Measurements from ENCODE around the gene SLC7A1.

- TF ChIP-seq POLR2AphosphoS5 (IDR thresholded peaks at IDR 0.05; ENCODE audit: low read depth, low read length) (no peak), CEBPB (IDR thresholded peaks at IDR 0.05; ENCODE audit: low read depth, low read length) (no peak), BCL11A (IDR thresholded peaks at IDR 0.05; ENCODE audit: low read depth in 2 of 2, low read length in 2 of 2) (no peak), CTCF (IDR thresholded peaks at IDR 0.05; ENCODE audit: control extremely low read depth in 1 of 3, insufficient read depth in 1 of 3, low read depth in 1 of 3, low read length in 3 of 3) (no peak), POLR2A (IDR thresholded peaks at IDR 0.05; ENCODE audit: control extremely low read depth in 1 of 2, low read depth in 2 of 2, low read length in 2 of 2) (no peak), SP2 (IDR thresholded peaks at IDR 0.05; ENCODE audit: low read length) (no peak), CBX5 (IDR thresholded peaks at IDR 0.05; ENCODE audit: low read depth, low read length) (no peak), TEAD4 (IDR thresholded peaks at IDR 0.05; ENCODE audit: low read depth, low read length) (no peak), SIX5 (IDR thresholded peaks at IDR 0.05; ENCODE audit: low read depth, low read length) (no peak), EP300 (IDR thresholded peaks at IDR 0.05; ENCODE audit: borderline replicate concordance in 1 of 2, low read depth in 2 of 2, low read length in 2 of 2) (no peak)
These were observed 13.3 kb downstream of the SLC7A1 start for GRCh38 chr13:29582171-29582570.

Data from H1 (cell line).